Choroid plexus epithelial cell (primary cell): Measurements from ENCODE around the gene FOXN4.

Experiments used
- DNase-seq: peaks from one replicate; pipeline ENCODE4 v3.0.0-alpha.2; 2010; ENCODE audit warnings: low read depth
- H3K4me3 ChIP-seq: 2 replicates; pipeline ENCODE4 v1.5.1; 2011; ENCODE audit warnings: low read depth, mild to moderate bottlenecking, control low read depth, low read length, moderate library complexity
- TF ChIP-seq, protein P1 (sequence below): conservative IDR thresholded peaks from 2 replicates; pipeline ENCODE4 v1.5.1; 2011; ENCODE audit warnings: low read depth, mild to moderate bottlenecking, control low read depth, inconsistent platforms, low read length, moderate library complexity

Gene FOXN4

DNA sequence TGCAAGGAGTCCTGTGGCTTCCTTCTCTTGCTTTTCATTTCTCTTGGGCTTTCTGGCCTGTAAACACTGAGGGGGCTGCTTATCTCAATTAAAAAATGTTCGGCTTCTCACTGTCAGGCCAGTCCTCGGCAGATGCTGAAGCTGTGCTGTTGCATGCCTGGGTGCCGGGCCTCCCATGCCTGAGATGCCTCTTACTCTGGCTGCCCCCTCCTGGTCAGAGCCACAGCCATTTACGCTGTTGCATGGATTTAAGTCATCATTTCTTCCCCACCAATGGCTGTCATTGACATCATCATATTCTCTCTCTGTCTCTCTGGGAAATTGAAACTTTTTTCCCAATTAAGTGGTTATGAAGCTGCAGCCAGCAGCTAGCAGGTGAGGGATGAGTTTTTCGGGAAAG is 53.7 kb downstream of the FOXN4 start:
- TF ChIP-seq, protein P1, sequence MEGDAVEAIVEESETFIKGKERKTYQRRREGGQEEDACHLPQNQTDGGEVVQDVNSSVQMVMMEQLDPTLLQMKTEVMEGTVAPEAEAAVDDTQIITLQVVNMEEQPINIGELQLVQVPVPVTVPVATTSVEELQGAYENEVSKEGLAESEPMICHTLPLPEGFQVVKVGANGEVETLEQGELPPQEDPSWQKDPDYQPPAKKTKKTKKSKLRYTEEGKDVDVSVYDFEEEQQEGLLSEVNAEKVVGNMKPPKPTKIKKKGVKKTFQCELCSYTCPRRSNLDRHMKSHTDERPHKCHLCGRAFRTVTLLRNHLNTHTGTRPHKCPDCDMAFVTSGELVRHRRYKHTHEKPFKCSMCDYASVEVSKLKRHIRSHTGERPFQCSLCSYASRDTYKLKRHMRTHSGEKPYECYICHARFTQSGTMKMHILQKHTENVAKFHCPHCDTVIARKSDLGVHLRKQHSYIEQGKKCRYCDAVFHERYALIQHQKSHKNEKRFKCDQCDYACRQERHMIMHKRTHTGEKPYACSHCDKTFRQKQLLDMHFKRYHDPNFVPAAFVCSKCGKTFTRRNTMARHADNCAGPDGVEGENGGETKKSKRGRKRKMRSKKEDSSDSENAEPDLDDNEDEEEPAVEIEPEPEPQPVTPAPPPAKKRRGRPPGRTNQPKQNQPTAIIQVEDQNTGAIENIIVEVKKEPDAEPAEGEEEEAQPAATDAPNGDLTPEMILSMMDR: peak; percentile 58
- DNase-seq: peak; percentile 65
- no peak overlapping the region for H3K4me3 ChIP-seq

DNA sequence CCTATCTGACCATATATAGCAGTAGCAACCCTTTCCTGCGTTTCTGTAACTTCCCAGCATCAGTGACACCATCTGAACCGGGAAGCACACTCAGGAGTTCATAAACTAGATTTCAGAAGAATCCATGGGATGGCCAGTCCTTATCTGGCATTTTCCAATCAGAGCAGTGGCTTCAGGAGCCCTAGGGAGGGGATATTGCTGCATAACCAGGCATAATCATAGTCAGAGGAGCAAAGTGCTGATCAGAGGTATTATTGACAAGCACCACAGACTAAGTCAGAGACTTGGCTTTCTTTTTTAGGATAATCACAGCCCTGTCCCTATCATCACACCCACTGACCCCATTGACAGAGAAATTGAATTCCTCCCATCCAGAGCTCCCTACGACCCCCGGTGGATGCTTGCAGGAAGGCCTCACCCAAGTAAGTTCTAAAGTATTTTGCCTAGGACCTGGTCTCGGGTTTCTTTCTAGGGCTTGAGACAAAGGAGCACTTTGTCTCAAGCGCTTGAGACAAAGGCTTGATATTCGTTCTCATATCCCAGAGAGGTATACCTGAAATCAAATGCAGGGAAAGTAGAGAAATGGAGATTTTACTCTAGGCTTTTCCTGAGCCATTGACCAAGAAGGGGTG is 55.1 kb downstream of the FOXN4 start:
- no peak for DNase-seq
- H3K4me3 ChIP-seq: no peak overlapping the region
- TF ChIP-seq, protein P1: no peak

- no peak overlapping the region for H3K4me3 ChIP-seq
- TF ChIP-seq, protein P1: no peak
- no peak for DNase-seq
These were observed 56.3 kb downstream of the FOXN4 start for GRCh38 chr12:109252799-109253198.

GRCh38 chr12:109250523-109250922 is 58.6 kb downstream of the FOXN4 start:
- DNase-seq: peak; percentile 14
- H3K4me3 ChIP-seq: no peak overlapping the region
- TF ChIP-seq, protein P1: no peak

- no peak for DNase-seq
- H3K4me3 ChIP-seq: no peak overlapping the region
These were observed 61.0 kb downstream of the FOXN4 start for GRCh38 chr12:109247831-109248654.

DNA sequence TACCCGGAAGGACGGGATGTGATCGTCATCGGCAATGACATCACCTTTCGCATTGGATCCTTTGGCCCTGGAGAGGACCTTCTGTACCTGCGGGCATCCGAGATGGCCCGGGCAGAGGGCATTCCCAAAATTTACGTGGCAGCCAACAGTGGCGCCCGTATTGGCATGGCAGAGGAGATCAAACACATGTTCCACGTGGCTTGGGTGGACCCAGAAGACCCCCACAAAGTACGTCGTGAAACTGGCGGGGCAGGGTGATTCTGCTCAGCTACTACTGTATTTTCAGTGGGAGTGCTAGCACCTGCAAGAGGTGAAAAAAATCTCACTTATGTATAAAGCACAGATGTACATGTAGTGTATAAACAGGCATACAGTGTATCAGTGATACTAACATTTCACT is 62.9 kb downstream of the FOXN4 start:
- TF ChIP-seq, protein P1: no peak
- no peak for DNase-seq

More at GRCh38 chr12:109247831-109248654, 61.0 kb downstream of the FOXN4 start:
- TF ChIP-seq, protein P1: no peak

GRCh38 chr12:109244073-109244472 is 65.0 kb downstream of the FOXN4 start:
- TF ChIP-seq, protein P1: no peak
- no peak for DNase-seq
- no peak overlapping the region for H3K4me3 ChIP-seq

More for the DNA sequence above, 62.9 kb downstream of the FOXN4 start:
- no peak overlapping the region for H3K4me3 ChIP-seq
